A549 (cell line): Measurements from ENCODE around the gene ABHD17A. TPM values are rescaled to one million over a fixed set of nuclear protein-coding genes. Genes with fewer than 3 reads are reported as not detected.

Experiments used
- ATAC-seq, 2 experiments: fragments of 200-7000 bp in 1 of 2; fragments of >200 bp in 1 of 2; cut with Nextera tagmentation in 1 of 2; cut with Tn5 transposase in 1 of 2; 3 replicates each; pipeline versions ENCODE4 v1.8.0 to v1.9.1; 2018 to 2020; ENCODE audit warnings: mild to moderate bottlenecking in 1 of 2, moderate library complexity in 1 of 2
- CTCF ChIA-PET: fragments of 300-600 bp; sonication (Branson Sonifier 250); formaldehyde crosslinking; extraction: SDS; loops from one replicate; lab custom pipeline; 2021; ENCODE audit warnings: antibody characterized with exemption, inconsistent platforms; lab: Yijun Ruan, JAX
- POLR2A ChIA-PET: fragments of 350-600 bp; formaldehyde crosslinking; extraction: SDS; loops from one replicate; lab custom pipeline; 2021; ENCODE audit warnings: antibody characterized with exemption, inconsistent platforms; lab: Yijun Ruan, JAX
- DNase-seq, 2 experiments: peaks; one replicate each; pipeline versions ENCODE4 v3.0.0 to v3.0.0-alpha.2; 2011 to 2016; ENCODE audit warnings: low read depth in 1 of 2, low spot score in 1 of 2
- FAIRE-seq: peaks from 2 replicates; lab custom pipeline; 2011; peaks lifted over from hg19 to GRCh38; lab: Jason Lieb, UNC
- H3K27ac ChIP-seq, 2 experiments: fragments of >200 bp; sonication (Bioruptor Twin); formaldehyde crosslinking; 3 replicates each; pipeline ENCODE4 v1.5.1; 2016 to 2017
- H3K4me1 ChIP-seq: fragments of >200 bp; sonication (Bioruptor Twin); formaldehyde crosslinking; 3 replicates; pipeline ENCODE4 v1.6.1; 2016
- H3K4me2 ChIP-seq: fragments of >200 bp; sonication (Bioruptor Twin); formaldehyde crosslinking; 3 replicates; pipeline ENCODE4 v1.6.1; 2016
- H3K4me3 ChIP-seq: fragments of >200 bp; sonication (Bioruptor Twin); formaldehyde crosslinking; 3 replicates; pipeline ENCODE4 v1.5.1; 2016
- H3K9me3 ChIP-seq: fragments of >200 bp; sonication (Bioruptor Twin); formaldehyde crosslinking; 3 replicates; pipeline ENCODE4 v1.6.1; 2016
- CBX2 ChIP-seq: fragments of 200-600 bp; sonication (generic); IDR thresholded peaks from 2 replicates; pipeline ENCODE4 v1.6.1; 2016; ENCODE audit warnings: low read depth, mild to moderate bottlenecking, borderline replicate concordance
- CBX8 ChIP-seq: fragments of 200-600 bp; sonication (generic); IDR thresholded peaks from 2 replicates; pipeline ENCODE4 v1.6.1; 2016
- CTCF ChIP-seq: fragments of >200 bp; sonication (Bioruptor Twin); formaldehyde crosslinking; IDR thresholded peaks from 3 replicates; pipeline ENCODE4 v1.5.1; 2016
- E2F6 ChIP-seq: IDR thresholded peaks from 2 replicates; pipeline ENCODE4 v1.6.1; 2012; ENCODE audit warnings: low read depth, borderline replicate concordance
- EHMT2 ChIP-seq: fragments of 200-600 bp; sonication (generic); IDR thresholded peaks from 2 replicates; pipeline ENCODE4 v1.6.1; 2016; ENCODE audit warnings: antibody characterized with exemption, low read depth, mild to moderate bottlenecking, moderate library complexity
- EP300 ChIP-seq, 2 experiments: fragments of >200 bp; sonication (Bioruptor Twin); formaldehyde crosslinking; IDR thresholded peaks; 2 replicates in 1 of 2; 3 replicates in 1 of 2; pipeline ENCODE4 v1.6.1; 2016 to 2017
- ESRRA ChIP-seq: fragments of 150-350 bp; IDR thresholded peaks from 2 replicates; pipeline ENCODE4 v1.6.1; 2014; ENCODE audit warnings: mild to moderate bottlenecking, low read length, borderline replicate concordance
- FOXS1 ChIP-seq: fragments of 250-450 bp; sonication (Bioruptor Pico); IDR thresholded peaks from 2 replicates; pipeline ENCODE4 v1.5.0; 2020; ENCODE audit warnings: mild to moderate bottlenecking, moderate library complexity
- HDAC2 ChIP-seq: fragments of 200-600 bp; sonication (generic); IDR thresholded peaks from 2 replicates; pipeline ENCODE4 v1.6.1; 2016
- HES2 ChIP-seq: fragments of >200 bp; sonication (Bioruptor Twin); formaldehyde crosslinking; IDR thresholded peaks from 2 replicates; pipeline ENCODE4 v1.6.1; 2016
- HOXB13 ChIP-seq: fragments of 250-450 bp; sonication (Bioruptor Pico); IDR thresholded peaks from 2 replicates; pipeline ENCODE4 v1.5.0; 2020; ENCODE audit warnings: low read depth, mild to moderate bottlenecking, moderate library complexity
- HOXB5 ChIP-seq: fragments of 250-450 bp; sonication (Bioruptor Pico); IDR thresholded peaks from 2 replicates; pipeline ENCODE4 v1.5.0; 2020; ENCODE audit warnings: mild to moderate bottlenecking, moderate library complexity
- MAX ChIP-seq: IDR thresholded peaks from 2 replicates; pipeline ENCODE4 v1.6.1; 2012
- MYC ChIP-seq: IDR thresholded peaks from 2 replicates; pipeline ENCODE4 v1.6.1; 2012; ENCODE audit warnings: mild to moderate bottlenecking, inconsistent platforms, low read length, improper control_type of control experiment, borderline replicate concordance
- RARB ChIP-seq: fragments of 250-450 bp; sonication (Bioruptor Pico); IDR thresholded peaks from 2 replicates; pipeline ENCODE4 v1.8.0; 2021; ENCODE audit warnings: mild to moderate bottlenecking, moderate library complexity
- RNF2 ChIP-seq: fragments of 200-600 bp; sonication (generic); IDR thresholded peaks from 2 replicates; pipeline ENCODE4 v1.6.1; 2016; ENCODE audit warnings: low read depth, mild to moderate bottlenecking, antibody characterized with exemption, moderate library complexity, borderline replicate concordance
- SREBF2 ChIP-seq: fragments of 450-650 bp; IDR thresholded peaks from 2 replicates; pipeline ENCODE4 v1.6.1; 2014; ENCODE audit warnings: mild to moderate bottlenecking, moderate library complexity
- USF2 ChIP-seq: fragments of 450-650 bp; IDR thresholded peaks from 2 replicates; pipeline ENCODE4 v1.6.1; 2014; ENCODE audit warnings: antibody characterized with exemption
- ZC3H11A ChIP-seq: fragments of 450-650 bp; IDR thresholded peaks from 2 replicates; pipeline ENCODE4 v1.6.1; 2014; ENCODE audit warnings: antibody characterized with exemption, mild to moderate bottlenecking
- WGBS: methylation state at CpG from one replicate; pipeline ENCODE4 v1.1.6; 2017; ENCODE audit errors: missing lambda C conversion rate; 5-methylcytosine and 5-hydroxymethylcytosine counted together
- polyA plus RNA-seq, 4 experiments: library from polyadenylated mRNA; depleted of rRNA in 3 of 4; stranded (reverse); fragments of >200 nt; fragmentation: RNase III in 1 of 4; extraction: RNeasy Plus Mini Kit Qiagen cat#74134 plus additional on column Dnase treatment in 1 of 4; gene quantifications; 2 replicates in 3 of 4; 3 replicates in 1 of 4; pipeline ENCODE4 v1.2.3, GENCODE V29; 2011 to 2017

The ABHD17A gene
- polyA plus RNA-seq, 2 of the 4 experiments (the other 2 are of a cell fraction), result 12.8 to 23.1 TPM

- ChIA-PET POLR2A (no interaction called here), CTCF (interaction anchor here (0.8 to 7.4 kb wide), 7 partner anchors 10 to 28 kb away, joined by 4 to 60 read pairs (median 5); no protein-coding TSS in a partner anchor)
- Histone ChIP-seq H3K9me3 (no peaks in the 10 kb centered on the region), H3K4me3 (no peak overlapping the region), H3K27ac (peak overlapping the region; percentile 68 to 100), H3K4me1 (peaks cover 66% of the 10 kb centered on the region), H3K4me2 (peak overlapping the region; percentile 99)
- ATAC-seq (no peak), FAIRE-seq (no peak), DNase-seq (no peak)
- no peak for TF ChIP-seq CBX2
- no peak for TF ChIP-seq RARB (CRISPR knock-in tag)
- no peak for TF ChIP-seq EP300 (IDR thresholded peaks at IDR 0.05)
- no peak for TF ChIP-seq CBX8
- WGBS, result 60% methylated on average over 2 of the region's 16 CpGs
Measured at GRCh38 chr19:1854039-1854541, 31.2 kb downstream of the ABHD17A start.

- 3% methylated on average over 15 of the region's 27 CpGs for WGBS
- Histone ChIP-seq H3K9me3 (no peaks in the 10 kb centered on the region), H3K4me2 (peak overlapping the region; percentile 99), H3K4me3 (no peak overlapping the region), H3K27ac (peak overlapping the region; percentile 68 to 100), H3K4me1 (peaks cover 60% of the 10 kb centered on the region)
- DNase-seq (peak; percentile 65 to 89), FAIRE-seq (no peak), ATAC-seq (peak; percentile 16 to 46; a peak in 5 of 6 replicates)
- ChIA-PET POLR2A (no interaction called here), CTCF (interaction anchor here (0.6 to 7.4 kb wide), 6 partner anchors 10 to 394 kb away, joined by 3 to 60 read pairs (median 5); no protein-coding TSS in a partner anchor)
- no peak for TF ChIP-seq FOXS1
- peak; percentile 51; the same call in 1 of the 2 replicates for TF ChIP-seq MAX
- no peak for TF ChIP-seq ESRRA
- TF ChIP-seq USF2, result peak; percentile 89
- peak; percentile 57 for TF ChIP-seq CTCF
- 0 out of 2 replicates have a peak, but pooled peaks have one; percentile 42 for TF ChIP-seq HOXB5
Measured at GRCh38 chr19:1853295-1854038, 31.8 kb downstream of the ABHD17A start.

GRCh38 chr19:1852581-1853128, 32.6 kb downstream of the ABHD17A start:
- no peak for TF ChIP-seq EHMT2
- no peak for TF ChIP-seq SREBF2
- TF ChIP-seq E2F6, result no peak
- no peak for TF ChIP-seq ESRRA
- no peak for TF ChIP-seq HES2
- TF ChIP-seq HOXB13, result no peak
- TF ChIP-seq RNF2, result no peak
- no peak for TF ChIP-seq CTCF
- no peak for TF ChIP-seq HDAC2
- TF ChIP-seq USF2, result no peak
- no peak for TF ChIP-seq HOXB5
- TF ChIP-seq ZC3H11A, result no peak
- no peak for TF ChIP-seq MYC
- FAIRE-seq (no peak), DNase-seq (no peak), ATAC-seq (no peak)
- H3K4me1 ChIP-seq, result peaks cover 52% of the 10 kb centered on the region
- 74% methylated on average over 8 of the region's 9 CpGs for WGBS
- H3K4me2 ChIP-seq, result peak overlapping the region; percentile 99; the same call in 2 of the 3 replicates
- no peaks in the 10 kb centered on the region for H3K9me3 ChIP-seq
- peak overlapping the region in 1 of 2 experiments; percentile 100; a peak in 3 of 6 replicates for H3K27ac ChIP-seq
- ChIA-PET CTCF (interaction anchor here (0.6 to 7.4 kb wide), 5 partner anchors 9 to 394 kb away, joined by 3 to 60 read pairs (median 5); no protein-coding TSS in a partner anchor), POLR2A (no interaction called here)
- no peak overlapping the region for H3K4me3 ChIP-seq
